ENCODE data around the gene RAB3B.

The RAB3B gene

DNA sequence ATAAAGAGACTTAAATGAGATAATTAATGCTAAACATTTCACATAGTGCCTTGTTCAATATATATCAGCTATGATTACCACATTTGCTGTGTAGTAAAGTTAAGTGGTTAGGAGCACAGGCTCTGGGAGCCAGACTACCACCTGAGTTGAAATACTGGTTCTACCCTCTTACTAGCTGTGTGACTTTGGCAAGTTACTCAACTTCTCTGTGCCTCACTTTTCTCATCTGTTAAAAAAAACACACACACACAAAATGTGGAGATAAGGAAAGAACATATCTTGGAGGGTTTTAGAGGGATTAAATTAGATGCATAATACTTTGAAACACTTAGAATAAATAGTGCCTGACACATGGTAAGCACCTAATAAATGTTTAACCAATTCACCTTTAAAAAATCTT, 60.2 kb downstream of the RAB3B start:
- no peak overlapping the region for H3K4me3 ChIP-seq (ENCODE audit: low read length)
- H3K27me3 ChIP-seq (ENCODE audit: control insufficient read depth, insufficient read depth, low read length): no peaks in the 10 kb centered on the region
- H3K9me3 ChIP-seq (replicated peaks; ENCODE audit: low read length): no peaks in the 10 kb centered on the region
- H3K36me3 ChIP-seq (ENCODE audit: insufficient read depth, low read length): no peaks in the 10 kb centered on the region
- no peak overlapping the region for H3K4me2 ChIP-seq (ENCODE audit: low read length)
- no peak overlapping the region for H3K9ac ChIP-seq (ENCODE audit: low read depth, low read length)
- H3K4me1 ChIP-seq (ENCODE audit: control insufficient read depth, insufficient read depth, low read length): peaks cover 23% of the 10 kb centered on the region

DNA sequence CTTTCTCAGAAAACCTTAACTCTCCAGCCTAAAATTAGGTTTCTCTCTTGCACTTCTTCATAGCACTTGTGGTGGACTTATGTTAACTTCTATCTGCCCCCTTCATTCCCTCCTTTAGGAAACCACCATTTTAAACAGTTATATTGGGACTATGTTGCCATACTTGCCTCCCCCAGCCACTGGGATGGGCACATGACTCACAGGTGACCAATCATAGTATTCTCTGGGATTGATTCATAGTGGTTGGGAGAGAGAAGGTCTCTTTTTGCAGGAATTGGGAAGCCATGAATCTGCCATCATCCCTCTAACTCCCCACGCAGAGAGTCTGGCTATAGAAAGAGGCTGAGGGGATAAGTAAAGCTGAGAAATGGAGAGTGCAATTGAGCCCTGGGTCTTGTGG, 61.6 kb downstream of the RAB3B start:
- H3K4me1 ChIP-seq (ENCODE audit: control insufficient read depth, insufficient read depth, low read length): peaks cover 37% of the 10 kb centered on the region
- H3K27me3 ChIP-seq (ENCODE audit: control insufficient read depth, insufficient read depth, low read length): no peaks in the 10 kb centered on the region
- H3K9ac ChIP-seq (ENCODE audit: low read depth, low read length): no peak overlapping the region
- no peaks in the 10 kb centered on the region for H3K9me3 ChIP-seq (replicated peaks; ENCODE audit: low read length)
- H3K36me3 ChIP-seq (ENCODE audit: insufficient read depth, low read length): no peaks in the 10 kb centered on the region
- H3K4me3 ChIP-seq (ENCODE audit: low read length): no peak overlapping the region
- no peak overlapping the region for H3K4me2 ChIP-seq (ENCODE audit: low read length)

DNA sequence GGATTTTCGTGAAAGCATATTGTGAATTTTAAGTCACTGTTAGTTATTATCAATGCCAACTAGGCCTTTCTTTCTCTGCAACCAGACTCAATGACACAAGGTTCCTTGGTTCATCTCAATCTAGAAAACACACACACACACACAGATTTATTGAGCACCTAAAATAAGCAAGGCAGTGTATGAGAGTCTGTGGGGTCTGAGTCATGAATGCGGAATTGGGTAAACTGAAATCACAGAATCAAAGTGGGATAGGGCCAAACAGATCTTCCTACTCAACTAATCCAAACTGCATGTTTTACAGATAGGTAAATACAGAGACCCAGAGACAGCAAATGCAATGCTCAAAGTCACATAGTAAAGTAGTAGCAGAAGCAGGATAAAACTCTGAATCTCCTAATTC, 63.5 kb downstream of the RAB3B start:
- Histone ChIP-seq H3K27me3 (ENCODE audit: control insufficient read depth, insufficient read depth, low read length) (no peaks in the 10 kb centered on the region), H3K9me3 (replicated peaks; ENCODE audit: low read length) (no peaks in the 10 kb centered on the region), H3K4me1 (ENCODE audit: control insufficient read depth, insufficient read depth, low read length) (peaks cover 40% of the 10 kb centered on the region), H3K4me2 (ENCODE audit: low read length) (no peak overlapping the region), H3K9ac (ENCODE audit: low read depth, low read length) (peak overlapping the region; percentile 19), H3K4me3 (ENCODE audit: low read length) (no peak overlapping the region), H3K36me3 (ENCODE audit: insufficient read depth, low read length) (no peaks in the 10 kb centered on the region)

DNA sequence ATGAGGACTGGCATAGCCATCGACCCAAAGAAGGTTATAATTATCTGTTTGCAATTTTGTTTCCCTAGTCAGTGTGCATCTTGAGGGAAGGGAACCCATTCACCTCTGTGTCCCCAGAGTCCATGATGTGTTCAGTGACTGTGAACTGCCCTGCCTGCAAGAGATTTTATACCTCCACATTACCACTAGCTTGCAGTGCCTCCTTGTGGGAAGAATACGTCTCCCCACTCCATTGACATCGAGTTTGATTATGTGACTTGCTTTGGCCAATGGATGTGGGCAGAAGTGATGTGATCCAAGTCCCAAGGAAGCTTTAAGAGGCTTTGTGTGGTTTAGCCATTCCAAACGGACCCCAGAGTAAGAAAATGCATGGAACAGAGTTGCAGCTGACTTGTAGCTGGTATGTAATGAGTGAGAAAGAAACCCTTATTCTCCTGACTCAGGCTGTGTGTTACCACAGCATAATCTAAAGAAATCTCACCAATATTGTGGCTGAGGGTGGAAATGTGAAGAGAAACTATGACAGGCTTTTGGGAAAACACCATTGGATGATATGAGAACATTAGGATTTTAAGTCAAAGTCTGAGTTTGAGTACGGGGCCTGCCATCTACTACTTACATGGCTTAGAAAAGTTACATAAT, 64.2 kb downstream of the RAB3B start:
- Histone ChIP-seq H3K4me1 (ENCODE audit: control insufficient read depth, insufficient read depth, low read length) (peaks cover 42% of the 10 kb centered on the region), H3K36me3 (ENCODE audit: insufficient read depth, low read length) (no peaks in the 10 kb centered on the region), H3K9ac (ENCODE audit: low read depth, low read length) (peak overlapping the region; percentile 4), H3K4me3 (ENCODE audit: low read length) (no peak overlapping the region), H3K9me3 (replicated peaks; ENCODE audit: low read length) (no peaks in the 10 kb centered on the region), H3K4me2 (ENCODE audit: low read length) (no peak overlapping the region), H3K27me3 (ENCODE audit: control insufficient read depth, insufficient read depth, low read length) (no peaks in the 10 kb centered on the region)

DNA sequence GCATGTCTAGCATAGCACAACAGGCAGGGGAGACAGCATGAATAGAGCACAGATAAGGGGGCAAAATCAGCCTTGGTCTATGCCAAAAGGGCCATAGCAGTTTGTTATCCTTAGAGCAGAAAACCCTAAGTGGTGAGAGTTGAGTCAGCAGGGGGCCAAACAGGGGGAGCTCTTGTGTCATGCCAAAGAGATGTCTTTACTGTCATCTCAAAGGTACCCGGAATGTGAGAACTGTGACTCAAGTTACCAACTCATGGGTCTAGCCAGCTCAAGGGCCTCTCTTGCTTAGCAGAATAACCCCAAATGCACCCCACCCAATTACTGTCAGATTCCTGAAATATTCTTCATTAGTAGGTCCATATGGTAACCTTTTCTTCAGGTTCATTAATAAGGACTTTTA, 66.0 kb downstream of the RAB3B start:
- H3K4me1 ChIP-seq (ENCODE audit: control insufficient read depth, insufficient read depth, low read length): peaks cover 59% of the 10 kb centered on the region
- H3K9me3 ChIP-seq (replicated peaks; ENCODE audit: low read length): no peaks in the 10 kb centered on the region
- H3K4me2 ChIP-seq (ENCODE audit: low read length): no peak overlapping the region
- H3K4me3 ChIP-seq (ENCODE audit: low read length): peak overlapping the region; percentile 9
- no peak overlapping the region for H3K9ac ChIP-seq (ENCODE audit: low read depth, low read length)
- H3K27me3 ChIP-seq (ENCODE audit: control insufficient read depth, insufficient read depth, low read length): no peaks in the 10 kb centered on the region
- no peaks in the 10 kb centered on the region for H3K36me3 ChIP-seq (ENCODE audit: insufficient read depth, low read length)

DNA sequence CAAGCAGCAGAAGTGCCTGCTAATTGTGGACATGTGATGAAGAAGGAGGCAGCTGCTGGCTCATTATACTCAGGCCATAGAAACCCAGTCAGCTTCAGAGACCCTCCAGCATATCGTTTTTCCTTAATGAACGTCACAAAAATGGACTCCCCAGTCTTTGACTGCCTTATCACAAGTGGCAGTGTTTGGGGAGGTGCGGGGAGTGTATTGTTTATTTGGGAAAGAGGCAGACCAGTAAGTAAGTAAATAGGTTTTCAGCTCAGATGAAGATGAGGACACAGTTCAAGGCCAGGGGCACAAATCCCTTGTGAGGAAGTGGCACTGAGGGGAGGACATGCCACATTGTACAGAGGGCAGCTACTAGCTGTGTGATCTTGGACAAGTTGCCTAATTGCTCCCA, 68.5 kb downstream of the RAB3B start:
- H3K27me3 ChIP-seq (ENCODE audit: control insufficient read depth, insufficient read depth, low read length): no peaks in the 10 kb centered on the region

DNA sequence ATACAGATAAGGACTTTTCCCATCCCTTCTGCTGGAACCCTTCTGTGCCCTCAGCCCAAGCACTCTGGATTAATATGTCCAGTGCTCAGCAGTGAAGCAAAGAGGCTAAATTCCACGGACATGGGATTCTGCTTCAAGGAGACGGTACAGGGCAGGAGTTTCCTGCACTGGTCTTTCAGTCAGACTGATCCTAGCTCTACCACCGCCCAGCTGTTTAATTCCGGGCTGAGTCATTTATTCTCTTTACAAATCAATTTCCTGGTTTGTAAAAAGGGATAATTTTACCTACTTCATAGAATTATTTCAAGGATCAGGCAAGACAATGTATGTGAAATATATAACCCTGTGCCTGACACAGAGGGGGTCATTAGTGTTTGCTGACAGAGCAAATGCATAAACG, 70.4 kb downstream of the RAB3B start:
- Histone ChIP-seq H3K4me3 (ENCODE audit: low read length) (no peak overlapping the region), H3K9me3 (replicated peaks; ENCODE audit: low read length) (no peaks in the 10 kb centered on the region), H3K4me2 (ENCODE audit: low read length) (peak overlapping the region; percentile 15), H3K9ac (ENCODE audit: low read depth, low read length) (peak overlapping the region; percentile 19), H3K4me1 (ENCODE audit: control insufficient read depth, insufficient read depth, low read length) (peaks cover 46% of the 10 kb centered on the region), H3K36me3 (ENCODE audit: insufficient read depth, low read length) (no peaks in the 10 kb centered on the region), H3K27me3 (ENCODE audit: control insufficient read depth, insufficient read depth, low read length) (no peaks in the 10 kb centered on the region)

More for the DNA sequence above, 68.5 kb downstream of the RAB3B start:
- peaks cover 59% of the 10 kb centered on the region for H3K4me1 ChIP-seq (ENCODE audit: control insufficient read depth, insufficient read depth, low read length)
- no peaks in the 10 kb centered on the region for H3K9me3 ChIP-seq (replicated peaks; ENCODE audit: low read length)
- no peak overlapping the region for H3K9ac ChIP-seq (ENCODE audit: low read depth, low read length)
- H3K36me3 ChIP-seq (ENCODE audit: insufficient read depth, low read length): no peaks in the 10 kb centered on the region
- no peak overlapping the region for H3K4me3 ChIP-seq (ENCODE audit: low read length)
- H3K4me2 ChIP-seq (ENCODE audit: low read length): no peak overlapping the region

DNA sequence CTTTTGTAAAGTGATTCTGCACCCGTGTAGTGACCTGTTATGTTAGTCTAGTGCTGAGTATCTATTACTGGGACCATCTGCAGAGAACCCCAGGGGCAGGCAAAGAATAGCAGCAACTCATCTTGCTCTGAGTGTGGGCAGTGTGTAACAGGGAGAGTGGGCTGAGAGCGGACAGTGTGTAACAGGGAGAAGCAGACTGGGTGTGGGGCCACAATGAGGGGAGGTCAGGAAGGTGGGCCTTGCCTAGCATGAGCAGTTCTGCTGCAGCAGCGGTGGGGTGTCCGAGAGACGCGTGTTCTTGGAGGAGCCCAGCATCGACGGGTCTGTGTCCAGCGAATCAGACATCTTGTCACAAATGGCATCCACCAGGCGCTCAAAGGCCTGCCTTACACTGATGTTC, 70.8 kb downstream of the RAB3B start:
- H3K4me1 ChIP-seq (ENCODE audit: control insufficient read depth, insufficient read depth, low read length): peaks cover 42% of the 10 kb centered on the region
- H3K27me3 ChIP-seq (ENCODE audit: control insufficient read depth, insufficient read depth, low read length): no peaks in the 10 kb centered on the region
- H3K9ac ChIP-seq (ENCODE audit: low read depth, low read length): peak overlapping the region; percentile 19
- H3K9me3 ChIP-seq (replicated peaks; ENCODE audit: low read length): no peaks in the 10 kb centered on the region
- no peak overlapping the region for H3K4me3 ChIP-seq (ENCODE audit: low read length)
- peak overlapping the region; percentile 11 for H3K4me2 ChIP-seq (ENCODE audit: low read length)
- no peaks in the 10 kb centered on the region for H3K36me3 ChIP-seq (ENCODE audit: insufficient read depth, low read length)

DNA sequence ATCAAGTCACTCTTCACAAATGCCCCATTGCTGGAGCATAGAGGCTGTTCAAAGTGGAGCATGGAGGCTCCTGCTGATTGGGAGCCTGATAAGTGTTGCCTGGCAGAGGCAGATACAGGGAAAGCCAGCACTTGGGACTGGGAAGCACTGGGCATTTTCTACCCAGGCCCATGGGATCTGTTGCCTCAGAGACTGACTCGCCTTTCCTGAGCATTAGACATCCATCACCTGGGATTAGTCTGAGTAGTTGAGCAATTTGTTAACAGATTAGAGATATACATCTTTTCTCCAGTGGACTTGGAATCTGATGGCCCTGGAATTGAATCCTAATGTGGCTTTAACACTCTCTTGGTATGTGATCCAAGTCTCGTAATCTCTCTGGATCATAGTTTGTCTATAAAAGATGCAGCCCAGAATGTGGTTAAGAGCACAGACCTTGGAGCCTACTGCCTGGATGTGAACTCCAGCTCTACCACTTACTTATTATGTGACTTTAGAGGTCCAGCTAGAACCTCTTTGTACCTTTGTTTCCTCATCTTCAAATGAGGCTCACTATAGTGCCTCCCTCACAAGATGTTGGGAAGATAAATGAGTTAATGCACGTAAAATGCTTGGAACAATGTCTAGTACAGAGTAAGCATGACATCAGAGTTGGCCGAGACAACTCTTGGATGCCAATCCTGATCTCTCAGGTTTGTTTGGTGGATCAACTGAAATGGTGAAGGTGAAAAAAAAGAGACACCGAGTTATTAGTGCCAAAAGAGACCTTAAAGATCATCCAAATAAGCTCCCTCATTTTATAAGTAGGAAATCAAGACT, 73.7 kb downstream of the RAB3B start:
- H3K27me3 ChIP-seq (ENCODE audit: control insufficient read depth, insufficient read depth, low read length): no peaks in the 10 kb centered on the region

DNA sequence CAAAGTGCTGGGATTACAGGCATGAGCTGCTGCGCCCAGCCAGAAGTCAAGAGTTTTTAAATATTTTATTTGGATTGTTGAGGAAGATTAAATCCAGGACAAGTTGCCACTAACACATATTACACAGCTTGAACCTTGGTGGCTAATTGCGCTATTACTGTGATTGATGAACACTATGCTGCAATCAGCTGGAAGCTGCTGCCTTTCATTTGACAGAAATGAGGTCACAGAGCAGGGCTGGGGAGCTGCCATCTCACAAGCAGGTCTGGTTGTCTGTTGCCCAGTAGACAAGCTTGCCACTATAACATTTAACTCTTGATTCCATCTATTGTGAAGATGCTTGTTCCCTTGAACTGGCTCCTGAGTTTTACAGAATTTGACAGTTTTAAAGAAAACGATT, 74.5 kb downstream of the RAB3B start:
- Histone ChIP-seq H3K9me3 (replicated peaks; ENCODE audit: low read length) (no peaks in the 10 kb centered on the region), H3K36me3 (ENCODE audit: insufficient read depth, low read length) (no peaks in the 10 kb centered on the region), H3K9ac (ENCODE audit: low read depth, low read length) (no peak overlapping the region), H3K4me2 (ENCODE audit: low read length) (no peak overlapping the region), H3K4me1 (ENCODE audit: control insufficient read depth, insufficient read depth, low read length) (peaks cover 27% of the 10 kb centered on the region), H3K27me3 (ENCODE audit: control insufficient read depth, insufficient read depth, low read length) (no peaks in the 10 kb centered on the region), H3K4me3 (ENCODE audit: low read length) (no peak overlapping the region)

More for the DNA sequence above, 73.7 kb downstream of the RAB3B start:
- H3K9me3 ChIP-seq (replicated peaks; ENCODE audit: low read length): no peaks in the 10 kb centered on the region
- no peak overlapping the region for H3K9ac ChIP-seq (ENCODE audit: low read depth, low read length)
- no peaks in the 10 kb centered on the region for H3K36me3 ChIP-seq (ENCODE audit: insufficient read depth, low read length)
- no peak overlapping the region for H3K4me3 ChIP-seq (ENCODE audit: low read length)
- no peak overlapping the region for H3K4me2 ChIP-seq (ENCODE audit: low read length)
- peaks cover 31% of the 10 kb centered on the region for H3K4me1 ChIP-seq (ENCODE audit: control insufficient read depth, insufficient read depth, low read length)

DNA sequence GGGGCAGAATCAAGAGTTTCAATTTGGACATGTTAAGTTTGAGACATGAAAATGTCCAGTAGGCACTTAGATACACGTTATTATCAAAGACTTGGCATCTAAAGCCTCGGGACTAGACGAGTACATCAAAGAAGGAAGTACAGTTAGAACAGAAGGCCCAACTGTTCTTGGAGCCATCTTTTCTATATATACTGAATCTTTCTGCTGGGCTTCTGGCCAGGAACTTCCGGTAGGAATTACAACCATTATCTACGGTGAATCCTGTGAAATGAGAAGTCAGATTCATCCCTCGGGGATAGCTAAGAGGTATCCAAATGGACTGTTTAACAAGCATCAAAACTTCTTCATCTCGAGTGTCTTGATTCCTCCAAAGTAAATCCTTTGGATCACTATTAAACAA, 77.6 kb downstream of the RAB3B start:
- Histone ChIP-seq H3K9ac (ENCODE audit: low read depth, low read length) (no peak overlapping the region), H3K4me3 (ENCODE audit: low read length) (no peak overlapping the region), H3K27me3 (ENCODE audit: control insufficient read depth, insufficient read depth, low read length) (no peaks in the 10 kb centered on the region), H3K4me1 (ENCODE audit: control insufficient read depth, insufficient read depth, low read length) (peaks cover 8% of the 10 kb centered on the region), H3K36me3 (ENCODE audit: insufficient read depth, low read length) (no peaks in the 10 kb centered on the region), H3K9me3 (replicated peaks; ENCODE audit: low read length) (no peaks in the 10 kb centered on the region), H3K4me2 (ENCODE audit: low read length) (no peak overlapping the region)

All from skeletal muscle satellite cell (primary cell).